AG09309 (cell line): ENCODE results near the gene AMDHD2.

Source experiments
- DNase-seq: peaks from one replicate; pipeline ENCODE4 v3.0.0-alpha.2; 2010; ENCODE audit warnings: low read depth
- H3K4me3 ChIP-seq: 2 replicates; pipeline ENCODE4 v1.5.1; 2011; ENCODE audit warnings: mild to moderate bottlenecking, low read depth, low read length, moderate library complexity; ENCODE audit not compliant: control insufficient read depth
- CTCF ChIP-seq: IDR thresholded peaks from 2 replicates; pipeline ENCODE4 v1.5.1; 2011; ENCODE audit warnings: mild to moderate bottlenecking, low read depth, low read length, inconsistent platforms; ENCODE audit not compliant: insufficient read depth, control insufficient read depth; ENCODE audit errors: missing control alignments

The AMDHD2 gene

GRCh38 chr16:2513405-2514332 lies 6.5 kb upstream of the AMDHD2 start, which contains the start of gene ATP6V0C:
Gene ATP6V0C, plus strand, starts transcription at chr16:2513952. Its CDS starts 152 bp downstream, at chr16:2514104.
- no peak for DNase-seq
- TF ChIP-seq CTCF = no peak
- H3K4me3 ChIP-seq = peak within 1 kb of the TSS; percentile 80

GRCh38 chr16:2514333-2515179 lies 5.6 kb upstream of the AMDHD2 start:
- no peak for TF ChIP-seq CTCF
- H3K4me3 ChIP-seq = peak overlapping the region; percentile 80
- no peak for DNase-seq

- DNase-seq = no peak
- H3K4me3 ChIP-seq = peak overlapping the region; percentile 80
- TF ChIP-seq CTCF = no peak
Measured at GRCh38 chr16:2515180-2515851, 4.9 kb upstream of the AMDHD2 start.

- no peak for TF ChIP-seq CTCF
- DNase-seq = no peak
- no peak overlapping the region for H3K4me3 ChIP-seq
Measured at GRCh38 chr16:2516391-2517240, 3.6 kb upstream of the AMDHD2 start.

GRCh38 chr16:2517954-2518605 lies 2.1 kb upstream of the AMDHD2 start:
- H3K4me3 ChIP-seq = no peak overlapping the region
- no peak for DNase-seq
- TF ChIP-seq CTCF = no peak
